Nephron (organoid): Measurements from ENCODE around the gene AP3M1.
"Not testable (repeated sequence)": the region's sequence is repeated elsewhere in the genome, so short reads cannot be mapped to it uniquely, and the experiment has no call there.

Experiments used
- H3K27ac Mint-ChIP-seq, 3 experiments: 2 replicates each; pipeline ENCODE4 v1.8.0; 2020; ENCODE audit warnings: mixed read lengths in 3 of 3, mild to moderate bottlenecking in 2 of 3, moderate library complexity in 1 of 3
- H3K27me3 Mint-ChIP-seq: 2 replicates; pipeline ENCODE4 v1.8.0; 2021; ENCODE audit warnings: low read depth, mild to moderate bottlenecking, moderate library complexity, mixed read lengths
- H3K36me3 Mint-ChIP-seq: 2 replicates; pipeline ENCODE4 v1.8.0; 2020; ENCODE audit warnings: low read depth, mixed read lengths
- H3K4me1 Mint-ChIP-seq: 2 replicates; pipeline ENCODE4 v1.8.0; 2020; ENCODE audit warnings: mixed read lengths
- H3K4me3 Mint-ChIP-seq, 3 experiments: 2 replicates each; pipeline ENCODE4 v1.8.0; 2020; ENCODE audit warnings: mild to moderate bottlenecking in 3 of 3, mixed read lengths in 3 of 3, moderate library complexity in 2 of 3
- H3K9me3 Mint-ChIP-seq: 2 replicates; pipeline ENCODE4 v1.8.0; 2020; ENCODE audit warnings: mixed read lengths
- CTCF ChIP-seq, 3 experiments: fragments of 200-600 bp; sonication (generic); IDR thresholded peaks; one replicate each; pipeline ENCODE4 v1.5.0; 2021; ENCODE audit warnings: antibody characterized with exemption in 3 of 3; ENCODE audit not compliant: unreplicated experiment in 3 of 3

AP3M1 gene

GRCh38 chr10:74140553-74140952, 10.1 kb downstream of the AP3M1 start:
- TF ChIP-seq CTCF (IDR thresholded peaks at IDR 0.05; ENCODE audit: unreplicated experiment in 3 of 3), result no peak
- Mint-ChIP-seq H3K4me1 (peaks cover 8% of the 10 kb centered on the region), H3K27ac (no peak overlapping the region), H3K4me3 (no peak overlapping the region), H3K36me3 (peaks cover 39% of the 10 kb centered on the region), H3K9me3 (no peaks in the 10 kb centered on the region), H3K27me3 (no peaks in the 10 kb centered on the region)

- Mint-ChIP-seq H3K4me1 (peaks cover 3% of the 10 kb centered on the region), H3K27ac (no peak overlapping the region), H3K27me3 (no peaks in the 10 kb centered on the region), H3K36me3 (peaks cover 43% of the 10 kb centered on the region), H3K9me3 (no peaks in the 10 kb centered on the region), H3K4me3 (no peak overlapping the region)
- TF ChIP-seq CTCF (IDR thresholded peaks at IDR 0.05; ENCODE audit: unreplicated experiment in 3 of 3), result no peak
Observed at GRCh38 chr10:74139981-74140380, 10.6 kb downstream of the AP3M1 start.

GRCh38 chr10:74138596-74138995, 12.0 kb downstream of the AP3M1 start:
- H3K36me3 Mint-ChIP-seq, result peaks cover 55% of the 10 kb centered on the region
- not testable (repeated sequence) for H3K27me3 Mint-ChIP-seq, H3K27ac Mint-ChIP-seq, H3K9me3 Mint-ChIP-seq, H3K4me1 Mint-ChIP-seq, H3K4me3 Mint-ChIP-seq

- no peak for TF ChIP-seq CTCF (IDR thresholded peaks at IDR 0.05; ENCODE audit: unreplicated experiment in 3 of 3)
- Mint-ChIP-seq H3K27ac (no peak overlapping the region), H3K9me3 (no peaks in the 10 kb centered on the region), H3K4me1 (no peaks in the 10 kb centered on the region), H3K27me3 (no peaks in the 10 kb centered on the region), H3K4me3 (no peak overlapping the region), H3K36me3 (peaks cover 60% of the 10 kb centered on the region)
Observed at GRCh38 chr10:74137992-74138391, 12.6 kb downstream of the AP3M1 start.

GRCh38 chr10:74135452-74135851, 15.2 kb downstream of the AP3M1 start:
- Mint-ChIP-seq H3K36me3 (peaks cover 66% of the 10 kb centered on the region), H3K27me3 (no peaks in the 10 kb centered on the region), H3K27ac (no peak overlapping the region), H3K4me1 (no peaks in the 10 kb centered on the region), H3K4me3 (no peak overlapping the region), H3K9me3 (no peaks in the 10 kb centered on the region)
- no peak for TF ChIP-seq CTCF (IDR thresholded peaks at IDR 0.05; ENCODE audit: unreplicated experiment in 3 of 3)

GRCh38 chr10:74133923-74134820, 16.5 kb downstream of the AP3M1 start:
- Mint-ChIP-seq H3K4me3 (no peak overlapping the region), H3K36me3 (peaks cover 68% of the 10 kb centered on the region), H3K27me3 (no peaks in the 10 kb centered on the region), H3K4me1 (no peaks in the 10 kb centered on the region), H3K9me3 (no peaks in the 10 kb centered on the region), H3K27ac (no peak overlapping the region)
- TF ChIP-seq CTCF (IDR thresholded peaks at IDR 0.05; ENCODE audit: unreplicated experiment in 3 of 3), result no peak
